ENCODE measurements around the gene GSE1.

GSE1 gene

GRCh38 chr16:85710732-85711131 is 97.6 kb downstream of the GSE1 start:
- no peak for DNase-seq

- DNase-seq, result no peak
These were observed 99.0 kb downstream of the GSE1 start for GRCh38 chr16:85711982-85712587.

- DNase-seq, result no peak
These were observed 99.7 kb downstream of the GSE1 start for GRCh38 chr16:85712801-85713200.

- DNase-seq, result no peak
These were observed 102.3 kb downstream of the GSE1 start for GRCh38 chr16:85715169-85716021.

- DNase-seq, result no peak
These were observed 103.0 kb downstream of the GSE1 start for GRCh38 chr16:85716022-85716679.

GRCh38 chr16:85716680-85717038 is 103.5 kb downstream of the GSE1 start:
- no peak for DNase-seq

GRCh38 chr16:85717393-85718152 is 104.5 kb downstream of the GSE1 start:
- peak; percentile 73 for DNase-seq

- DNase-seq, result no peak
These were observed 105.0 kb downstream of the GSE1 start for GRCh38 chr16:85718153-85718477.

GRCh38 chr16:85718682-85719081 is 105.6 kb downstream of the GSE1 start:
- peak; percentile 20 for DNase-seq

- DNase-seq, result no peak
These were observed 106.6 kb downstream of the GSE1 start for GRCh38 chr16:85719605-85720301.

- no peak for DNase-seq
These were observed 107.1 kb downstream of the GSE1 start for GRCh38 chr16:85720302-85720637.

GRCh38 chr16:85722128-85722893 is 109.2 kb downstream of the GSE1 start:
- no peak for DNase-seq

- no peak for DNase-seq
These were observed 111.2 kb downstream of the GSE1 start for GRCh38 chr16:85724126-85724879.

- DNase-seq, result no peak
These were observed 111.8 kb downstream of the GSE1 start for GRCh38 chr16:85724936-85725335.
